Prostate gland (tissue), 2 donors: ENCODE results near the gene APOBEC4.
"Not testable (repeated sequence)": the region's sequence is repeated elsewhere in the genome, so short reads cannot be mapped to it uniquely, and the experiment has no call there.

Experiments used
- POLR2A ChIP-seq: fragments of 450-650 bp; IDR thresholded peaks from one replicate; pipeline ENCODE4 v1.6.1; 2016; ENCODE audit warnings: antibody characterized with exemption, mild to moderate bottlenecking
- TF ChIP-seq, protein P1 (sequence below), 4 experiments: fragments of 200-600 bp in 2 of 4; fragments of 450-650 bp in 2 of 4; sonication (generic) in 2 of 4; IDR thresholded peaks; 1 replicate in 3 of 4; 2 replicates in 1 of 4; pipeline ENCODE4 v1.5.1; 2016 to 2019; ENCODE audit warnings: antibody characterized with exemption in 4 of 4, mild to moderate bottlenecking in 2 of 4, moderate library complexity in 2 of 4

DNA sequence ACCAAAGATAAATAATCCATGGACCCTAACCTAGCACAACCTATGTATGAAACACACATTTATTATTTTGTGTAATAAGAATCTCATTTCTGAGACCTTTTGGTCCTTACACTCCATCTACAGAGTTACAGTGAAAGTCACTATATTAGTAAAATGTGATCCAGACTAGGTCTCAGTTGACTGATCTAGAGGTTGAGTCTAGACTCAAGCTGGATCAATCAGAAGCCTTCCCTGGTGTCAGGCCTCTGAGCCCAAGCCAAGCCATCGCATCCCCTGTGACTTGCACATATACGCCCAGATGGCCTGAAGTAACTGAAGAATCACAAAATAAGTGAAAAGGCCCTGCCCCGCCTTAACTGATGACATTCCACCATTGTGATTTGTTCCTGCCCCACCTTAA lies 40.1 kb downstream of the APOBEC4 start:
- not testable (repeated sequence) for TF ChIP-seq POLR2A
- TF ChIP-seq, protein P1, sequence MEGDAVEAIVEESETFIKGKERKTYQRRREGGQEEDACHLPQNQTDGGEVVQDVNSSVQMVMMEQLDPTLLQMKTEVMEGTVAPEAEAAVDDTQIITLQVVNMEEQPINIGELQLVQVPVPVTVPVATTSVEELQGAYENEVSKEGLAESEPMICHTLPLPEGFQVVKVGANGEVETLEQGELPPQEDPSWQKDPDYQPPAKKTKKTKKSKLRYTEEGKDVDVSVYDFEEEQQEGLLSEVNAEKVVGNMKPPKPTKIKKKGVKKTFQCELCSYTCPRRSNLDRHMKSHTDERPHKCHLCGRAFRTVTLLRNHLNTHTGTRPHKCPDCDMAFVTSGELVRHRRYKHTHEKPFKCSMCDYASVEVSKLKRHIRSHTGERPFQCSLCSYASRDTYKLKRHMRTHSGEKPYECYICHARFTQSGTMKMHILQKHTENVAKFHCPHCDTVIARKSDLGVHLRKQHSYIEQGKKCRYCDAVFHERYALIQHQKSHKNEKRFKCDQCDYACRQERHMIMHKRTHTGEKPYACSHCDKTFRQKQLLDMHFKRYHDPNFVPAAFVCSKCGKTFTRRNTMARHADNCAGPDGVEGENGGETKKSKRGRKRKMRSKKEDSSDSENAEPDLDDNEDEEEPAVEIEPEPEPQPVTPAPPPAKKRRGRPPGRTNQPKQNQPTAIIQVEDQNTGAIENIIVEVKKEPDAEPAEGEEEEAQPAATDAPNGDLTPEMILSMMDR (IDR thresholded peaks at IDR 0.05): not testable (repeated sequence)
